ENCODE results near the gene KCTD21.
A peak's percentile ranks its signal among the peaks of the same experiment; 100 is the strongest.

Gene KCTD21

GRCh38 chr11:78170874-78171549 lies 17.4 kb downstream of the KCTD21 start:
- no peak for DNase-seq

GRCh38 chr11:78170413-78170812 lies 18.0 kb downstream of the KCTD21 start:
- DNase-seq, result no peak

GRCh38 chr11:78168539-78169477 lies 19.6 kb downstream of the KCTD21 start:
- DNase-seq, result no peak

- DNase-seq, result no peak
Measured at GRCh38 chr11:78166855-78167469, 21.5 kb downstream of the KCTD21 start.

GRCh38 chr11:78164471-78164870 lies 24.0 kb downstream of the KCTD21 start:
- DNase-seq, result no peak

GRCh38 chr11:78163828-78164227 lies 24.6 kb downstream of the KCTD21 start:
- no peak for DNase-seq

- no peak for DNase-seq
Measured at GRCh38 chr11:78161962-78162371, 26.5 kb downstream of the KCTD21 start.

GRCh38 chr11:78161346-78161745 lies 27.1 kb downstream of the KCTD21 start:
- no peak for DNase-seq

- DNase-seq, result no peak
Measured at GRCh38 chr11:78160557-78160956, 27.9 kb downstream of the KCTD21 start.

GRCh38 chr11:78158987-78159652 lies 29.3 kb downstream of the KCTD21 start:
- no peak for DNase-seq

- no peak for DNase-seq
Measured at GRCh38 chr11:78156127-78156844, 32.1 kb downstream of the KCTD21 start.

- no peak for DNase-seq
Measured at GRCh38 chr11:78151804-78152203, 36.6 kb downstream of the KCTD21 start.

GRCh38 chr11:78150754-78151153 lies 37.7 kb downstream of the KCTD21 start:
- DNase-seq, result no peak

GRCh38 chr11:78150346-78150745 lies 38.1 kb downstream of the KCTD21 start:
- DNase-seq, result no peak

GRCh38 chr11:78149646-78150045 lies 38.8 kb downstream of the KCTD21 start:
- no peak for DNase-seq

GRCh38 chr11:78147807-78148206 lies 40.6 kb downstream of the KCTD21 start:
- DNase-seq, result no peak

GRCh38 chr11:78145511-78146025 lies 42.9 kb downstream of the KCTD21 start:
- DNase-seq, result no peak

- DNase-seq, result no peak
Measured at GRCh38 chr11:78140392-78141077, 47.9 kb downstream of the KCTD21 start.

GRCh38 chr11:78139422-78140391 lies 48.7 kb downstream of the KCTD21 start, which contains the start of gene ALG8:
ALG8 (minus strand) TSS chr11:78139626; CDS start chr11:78139588, 38 bp downstream.
- peak; percentile 98 for DNase-seq
